ENCODE data around the gene COL4A2. TPM values are rescaled to one million over a fixed set of nuclear protein-coding genes. Genes with fewer than 3 reads are reported as not detected.

COL4A2 gene
- total RNA-seq, 1 donor from 2014 or later: 180 TPM

GRCh38 chr13:110556224-110556606 is 249.1 kb downstream of the COL4A2 start:
- Histone ChIP-seq H3K4me3 (no peak overlapping the region), H3K4me1 (peaks cover 18% of the 10 kb centered on the region), H3K27ac (no peak overlapping the region), H3K9me3 (no peaks in the 10 kb centered on the region), H3K27me3 (no peaks in the 10 kb centered on the region), H3K36me3 (no peaks in the 10 kb centered on the region)
- intact Hi-C loops (cut with DNase I): no loop called here
- TF ChIP-seq CTCF (IDR thresholded peaks at IDR 0.05): no peak
- no peak for TF ChIP-seq POLR2AphosphoS5 (IDR thresholded peaks at IDR 0.05; ENCODE audit: insufficient read depth in 1 of 2, low read depth in 1 of 2)
- no peak for TF ChIP-seq POLR2A (IDR thresholded peaks at IDR 0.05)
- DNase-seq (ENCODE audit: extremely low spot score in 2 of 2): no peak

- Histone ChIP-seq H3K36me3 (no peaks in the 10 kb centered on the region), H3K4me3 (no peak overlapping the region), H3K27ac (no peak overlapping the region), H3K9me3 (no peaks in the 10 kb centered on the region), H3K4me1 (peaks cover 20% of the 10 kb centered on the region), H3K27me3 (no peaks in the 10 kb centered on the region)
- TF ChIP-seq POLR2A (IDR thresholded peaks at IDR 0.05) (no peak), POLR2AphosphoS5 (IDR thresholded peaks at IDR 0.05; ENCODE audit: insufficient read depth in 1 of 2, low read depth in 1 of 2) (no peak), CTCF (IDR thresholded peaks at IDR 0.05) (no peak)
- intact Hi-C loops (cut with DNase I): no loop called here
- no peak for DNase-seq (ENCODE audit: extremely low spot score in 2 of 2)
These were observed 250.0 kb downstream of the COL4A2 start for GRCh38 chr13:110557082-110557481.

GRCh38 chr13:110557610-110558305 is 250.7 kb downstream of the COL4A2 start:
- TF ChIP-seq POLR2A (IDR thresholded peaks at IDR 0.05): no peak
- no peak for TF ChIP-seq CTCF (IDR thresholded peaks at IDR 0.05)
- no peak for TF ChIP-seq POLR2AphosphoS5 (IDR thresholded peaks at IDR 0.05; ENCODE audit: insufficient read depth in 1 of 2, low read depth in 1 of 2)
- no peak overlapping the region for H3K4me3 ChIP-seq
- H3K4me1 ChIP-seq: peaks cover 27% of the 10 kb centered on the region
- H3K36me3 ChIP-seq: no peaks in the 10 kb centered on the region
- no peaks in the 10 kb centered on the region for H3K9me3 ChIP-seq
- DNase-seq (ENCODE audit: extremely low spot score in 2 of 2): no peak
- H3K27ac ChIP-seq: no peak overlapping the region
- intact Hi-C loops (cut with DNase I): no loop called here
- H3K27me3 ChIP-seq: no peaks in the 10 kb centered on the region

- H3K4me3 ChIP-seq: peak overlapping the region; percentile 76 to 97
- no peaks in the 10 kb centered on the region for H3K36me3 ChIP-seq
- TF ChIP-seq CTCF (IDR thresholded peaks at IDR 0.05): no peak
- TF ChIP-seq POLR2AphosphoS5 (IDR thresholded peaks at IDR 0.05; ENCODE audit: insufficient read depth in 1 of 2, low read depth in 1 of 2): peak in 1 of 2 donors; percentile 16
- H3K4me1 ChIP-seq: peaks cover 31% of the 10 kb centered on the region
- intact Hi-C loops (cut with DNase I): no loop called here
- no peaks in the 10 kb centered on the region for H3K9me3 ChIP-seq
- H3K27me3 ChIP-seq: no peaks in the 10 kb centered on the region
- H3K27ac ChIP-seq: peak overlapping the region; percentile 90
- DNase-seq (ENCODE audit: extremely low spot score in 2 of 2): no peak
These were observed 252.4 kb downstream of the COL4A2 start for GRCh38 chr13:110559429-110559943.

- intact Hi-C loops (cut with DNase I): no loop called here
- Histone ChIP-seq H3K36me3 (no peaks in the 10 kb centered on the region), H3K4me1 (peaks cover 31% of the 10 kb centered on the region), H3K9me3 (no peaks in the 10 kb centered on the region), H3K27ac (peak overlapping the region; percentile 90), H3K27me3 (no peaks in the 10 kb centered on the region), H3K4me3 (peak overlapping the region; percentile 76 to 97)
- TF ChIP-seq POLR2AphosphoS5 (IDR thresholded peaks at IDR 0.05; ENCODE audit: insufficient read depth in 1 of 2, low read depth in 1 of 2): no peak
- no peak for TF ChIP-seq CTCF (IDR thresholded peaks at IDR 0.05)
- no peak for TF ChIP-seq POLR2A (IDR thresholded peaks at IDR 0.05)
- DNase-seq (ENCODE audit: extremely low spot score in 2 of 2): no peak
These were observed 252.9 kb downstream of the COL4A2 start for GRCh38 chr13:110559986-110560385.

All from vagina (tissue), 2 donors.